K562 (cell line): Measurements from ENCODE around the gene GSTM5. TPM values are rescaled to one million over a fixed set of nuclear protein-coding genes. Genes with fewer than 3 reads are reported as not detected.
"Not testable (repeated sequence)": the region's sequence is repeated elsewhere in the genome, so short reads cannot be mapped to it uniquely, and the experiment has no call there.

ENCODE experiments used
- ATAC-seq: fragments of 200-7000 bp; cut with Tn5 transposase; 3 replicates; pipeline ENCODE4 v1.9.1; 2020; ENCODE audit warnings: moderate library complexity
- BruUV-seq: library from RNA; stranded (reverse); fragments of 400-500 nt; replicated peaks from 2 replicates; lab custom pipeline; 2021; lab: Mats Ljungman, UMichigan
- CTCF ChIA-PET: fragments of 300-600 bp; formaldehyde crosslinking; extraction: SDS; loops from one replicate; lab custom pipeline; 2021; ENCODE audit warnings: low intra/inter-chr PET ratio; lab: Yijun Ruan, JAX
- POLR2A ChIA-PET: fragments of 300-600, 350-650 bp; sonication (Branson Sonifier 250); formaldehyde crosslinking; extraction: SDS; loops from one replicate; lab custom pipeline; 2021; ENCODE audit warnings: antibody characterized with exemption, inconsistent platforms; lab: Yijun Ruan, JAX
- DNase-seq, 4 experiments: peaks; one replicate each; pipeline versions ENCODE4 v3.0.0 to v3.0.0-alpha.2; 2011 to 2018; ENCODE audit warnings: low spot score in 3 of 4, mixed read lengths in 3 of 4; ENCODE audit errors: extremely low read depth in 1 of 4
- FAIRE-seq: peaks from 2 replicates; lab custom pipeline; 2011; peaks lifted over from hg19 to GRCh38; lab: Jason Lieb, UNC
- H2AFZ ChIP-seq: 2 replicates; pipeline ENCODE4 v1.6.0; 2011; ENCODE audit warnings: low read depth, low read length, control low read depth, inconsistent platforms
- H3K27ac ChIP-seq: fragments of 200-600 bp; 3 replicates; pipeline ENCODE4 v1.8.0; 2011; ENCODE audit warnings: low read depth, mild to moderate bottlenecking, control low read depth, inconsistent platforms, low read length, moderate library complexity, mixed read lengths; ENCODE audit errors: extremely low read depth
- H3K27me3 ChIP-seq, 2 experiments: fragments of 300-600 bp in 1 of 2; 2 replicates in 1 of 2; 3 replicates in 1 of 2; pipeline versions ENCODE4 v1.6.0 to v1.8.0; 2011; ENCODE audit warnings: inconsistent platforms in 2 of 2, low read length in 2 of 2, mild to moderate bottlenecking in 1 of 2, mixed read lengths in 1 of 2, moderate library complexity in 1 of 2; ENCODE audit not compliant: control insufficient read depth in 2 of 2, insufficient read depth in 2 of 2
- H3K36me3 ChIP-seq: fragments of 300-600 bp; 3 replicates; pipeline ENCODE4 v1.8.0; 2011; ENCODE audit warnings: mild to moderate bottlenecking, low read length, inconsistent platforms; ENCODE audit not compliant: control insufficient read depth, insufficient read depth
- H3K4me1 ChIP-seq, 2 experiments: fragments of 200-600 bp in 1 of 2; replicated peaks in 1 of 2; 2 replicates in 1 of 2; 3 replicates in 1 of 2; pipeline versions ENCODE4 v1.5.1 to v1.8.0; 2011; ENCODE audit warnings: inconsistent platforms in 2 of 2, low read length in 2 of 2, mild to moderate bottlenecking in 1 of 2, mixed read lengths in 1 of 2, moderate library complexity in 1 of 2; ENCODE audit not compliant: control insufficient read depth in 2 of 2, insufficient read depth in 2 of 2
- H3K4me2 ChIP-seq: 2 replicates; pipeline ENCODE4 v1.6.1; 2011; ENCODE audit warnings: low read length, control low read depth, inconsistent platforms, mixed read lengths; ENCODE audit not compliant: insufficient read depth
- H3K4me3 ChIP-seq: fragments of 200-600 bp; sonication (generic), shearing (Covaris generic); 2 replicates; pipeline ENCODE4 v1.5.1; 2016; ENCODE audit warnings: control low read depth, inconsistent platforms
- H3K79me2 ChIP-seq: fragments of 200-600 bp; 3 replicates; pipeline ENCODE4 v1.8.0; 2011; ENCODE audit warnings: low read length, inconsistent platforms; ENCODE audit not compliant: control insufficient read depth, insufficient read depth
- H3K9ac ChIP-seq, 2 experiments: 2 replicates each; pipeline versions ENCODE4 v1.6.0 to v1.6.1; 2011; ENCODE audit warnings: low read depth in 2 of 2, low read length in 2 of 2, control low read depth in 1 of 2, inconsistent platforms in 1 of 2, mild to moderate bottlenecking in 1 of 2, mixed read lengths in 1 of 2; ENCODE audit not compliant: insufficient read depth in 1 of 2
- H3K9me1 ChIP-seq: one replicate; pipeline ENCODE4 v1.6.0; 2011; ENCODE audit warnings: inconsistent platforms, mild to moderate bottlenecking, low read length, moderate library complexity; ENCODE audit not compliant: control insufficient read depth, insufficient read depth
- H3K9me3 ChIP-seq: replicated peaks from 2 replicates; pipeline ENCODE4 v1.5.1; 2011; ENCODE audit warnings: low read depth, low read length, inconsistent platforms; ENCODE audit not compliant: control insufficient read depth, insufficient read depth
- H4K20me1 ChIP-seq: replicated peaks from 2 replicates; pipeline ENCODE4 v1.6.1; 2011; ENCODE audit warnings: low read length, inconsistent platforms, mixed read lengths; ENCODE audit not compliant: control insufficient read depth, insufficient read depth
- CBX5 ChIP-seq: IDR thresholded peaks from 2 replicates; pipeline ENCODE4 v1.6.1; 2014; ENCODE audit warnings: low read depth, borderline replicate concordance
- CUX1 ChIP-seq: fragments of 200-800 bp; sonication (Bioruptor generic); IDR thresholded peaks from 2 replicates; pipeline ENCODE4 v1.6.1; 2016; ENCODE audit warnings: missing genetic modification characterization, missing compliant biosample characterization
- MITF ChIP-seq: IDR thresholded peaks from 2 replicates; pipeline ENCODE4 v1.6.1; 2014; ENCODE audit warnings: antibody characterized with exemption
- MTF1 ChIP-seq: fragments of 250-450 bp; sonication (Bioruptor Pico); IDR thresholded peaks from 2 replicates; pipeline ENCODE4 v1.9.0; 2021; ENCODE audit warnings: moderate library complexity, mild to moderate bottlenecking, inconsistent platforms, borderline replicate concordance
- PPARD ChIP-seq: fragments of 250-450 bp; sonication (Bioruptor Pico); IDR thresholded peaks from 2 replicates; pipeline ENCODE4 v1.8.0; 2022; ENCODE audit warnings: inconsistent platforms, mild to moderate bottlenecking, moderate library complexity
- RAD21 ChIP-seq, 2 experiments: fragments of 250-450 bp in 1 of 2; fragments of 450-650 bp in 1 of 2; sonication (Bioruptor Pico) in 1 of 2; formaldehyde crosslinking in 1 of 2; IDR thresholded peaks in 1 of 2; conservative IDR thresholded peaks in 1 of 2; 2 replicates each; pipeline versions ENCODE4 v1.4.0 to v1.8.0; 2020 to 2022; ENCODE audit warnings: mild to moderate bottlenecking in 2 of 2, moderate library complexity in 1 of 2
- TRIM24 ChIP-seq, 2 experiments: fragments of 450-650 bp; IDR thresholded peaks; 2 replicates each; pipeline ENCODE4 v1.6.1; 2016
- TRIM28 ChIP-seq: fragments of 450-650 bp; IDR thresholded peaks from 2 replicates; pipeline ENCODE4 v1.6.1; 2017
- ZNF445 ChIP-seq: fragments of 250-450 bp; sonication (Bioruptor Pico); IDR thresholded peaks from 2 replicates; pipeline ENCODE4 v1.4.0; 2020; ENCODE audit warnings: low read depth, mild to moderate bottlenecking, moderate library complexity
- WGBS: fragments of 100-300 bp; shearing (Covaris generic); methylation state at CpG from one replicate; pipeline ENCODE4 v1.1.6; 2016; ENCODE audit warnings: low coverage, mixed read lengths; ENCODE audit not compliant: insufficient coverage; ENCODE audit errors: missing lambda C conversion rate; 5-methylcytosine and 5-hydroxymethylcytosine counted together
- in situ Hi-C: fragments of 300-500 bp; cut with MboI; formaldehyde crosslinking; loops from 4 replicates; pipeline ENCODE4 v1.15.0; 2018; ENCODE audit warnings: inconsistent platforms, mixed read lengths
- intact Hi-C: fragments of 100-400 bp; cut with micrococcal nuclease; formaldehyde crosslinking; loops from 2 replicates; pipeline ENCODE4 v1.14.2; 2022
- polyA plus RNA-seq, 8 experiments: library from polyadenylated mRNA; depleted of rRNA in 4 of 8; stranded (reverse) in 5 of 8; unstranded in 3 of 8; fragments of >200 nt; fragmentation: Nextera tagmentation in 2 of 8; fragmentation: Illumina TruSeq in 1 of 8; extraction: Ambion mirVana in 2 of 8; extraction: Trizol in 1 of 8; gene quantifications; 2 replicates each; pipeline versions ENCODE4 v1.2.1 to v1.2.3, GENCODE V29; 2011 to 2014; ENCODE audit warnings: inconsistent platforms in 1 of 8, missing spikeins in 1 of 8
- total RNA-seq, 7 experiments: library from RNA; depleted of rRNA in 6 of 7; stranded (reverse); fragments of >200 nt in 6 of 7; fragmentation: Illumina TruSeq in 2 of 7; extraction: Trizol in 2 of 7; gene quantifications; 2 replicates each; pipeline versions ENCODE4 v1.2.1 to v1.2.3, GENCODE V29; 2011 to 2021; ENCODE audit warnings: low replicate concordance in 1 of 7

GSTM5 gene
- total and polyA plus RNA-seq, 9 of the 15 experiments (the other 6 are each of a cell fraction or from before 2014, with no cell fraction given) = not detected

- H3K27me3 ChIP-seq, POLR2A ChIA-PET, H3K4me1 ChIP-seq, H3K9me3 ChIP-seq, H4K20me1 ChIP-seq, H3K9ac ChIP-seq, CTCF ChIA-PET, H3K27ac ChIP-seq, BruUV-seq, H3K4me3 ChIP-seq, H3K36me3 ChIP-seq, H3K9me1 ChIP-seq, H3K4me2 ChIP-seq, H2AFZ ChIP-seq, FAIRE-seq, ATAC-seq, in situ Hi-C loops, H3K79me2 ChIP-seq: not testable (repeated sequence)
- peak in 1 of 2 experiments; percentile 30; a peak in 1 of 4 replicates for TF ChIP-seq TRIM24 (IDR thresholded peaks at IDR 0.05)
- peak; percentile 91 for TF ChIP-seq ZNF445 (CRISPR knock-in tag)
- TF ChIP-seq CBX5 = peak; percentile 77; the same call in 1 of the 2 replicates
- TF ChIP-seq TRIM28 = peak; percentile 85
- WGBS = 33% methylated on average over 3 of the region's 3 CpGs
- intact Hi-C loops = loop anchor here (5.0 kb wide), 1 partner anchor 61 kb away; no protein-coding TSS in a partner anchor
- peak in 1 of 4 experiments; percentile 2 for DNase-seq
Observed at GRCh38 chr1:109702940-109703339, 9.1 kb upstream of the GSTM5 start.

- no peaks in the 10 kb centered on the region for H3K4me1 ChIP-seq
- H2AFZ ChIP-seq = no peak overlapping the region
- H3K4me3 ChIP-seq = no peak overlapping the region
- H3K9me1 ChIP-seq = no peaks in the 10 kb centered on the region
- H3K4me2 ChIP-seq = no peak overlapping the region
- H3K9ac ChIP-seq = no peak overlapping the region
- DNase-seq (peak; percentile 2 to 11 (median 6)), FAIRE-seq (no peak), ATAC-seq (no peak)
- no peak overlapping the region for H3K27ac ChIP-seq
- ChIA-PET POLR2A (interaction anchor here (0.6 to 0.8 kb wide), 2 partner anchors 31 to 440 kb away, joined by 3 read pairs; no protein-coding TSS in a partner anchor), CTCF (interaction anchor here (1.6 kb wide), 1 partner anchor 61 kb away, joined by 6 read pairs; no protein-coding TSS in a partner anchor)
- H3K9me3 ChIP-seq = peaks cover 12% of the 10 kb centered on the region
- in situ Hi-C loops (no loop called here), intact Hi-C loops (loop anchor here (5.0 kb wide), 1 partner anchor 62 kb away; no protein-coding TSS in a partner anchor)
- no peaks in the 10 kb centered on the region for H3K36me3 ChIP-seq
- no peaks in the 10 kb centered on the region for H3K79me2 ChIP-seq
- peaks cover 0 to 8% of the 10 kb centered on the region in 2 experiments; a peak in 2 of 5 replicates for H3K27me3 ChIP-seq
- H4K20me1 ChIP-seq = no peaks in the 10 kb centered on the region
- WGBS = 9% methylated on average over 8 of the region's 8 CpGs
- no TSS peak for BruUV-seq
- TF ChIP-seq RAD21 (CRISPR knock-in tag; conservative IDR thresholded peaks at IDR 0.05 in 1 of 2, IDR thresholded peaks at IDR 0.05 in 1 of 2) (peak in 1 of 2 experiments; percentile 25; a peak in 1 of 4 replicates), MITF (no peak), PPARD (no peak), CUX1 (CRISPR knock-in tag) (no peak), MTF1 (no peak)
Observed at GRCh38 chr1:109704173-109704572, 7.9 kb upstream of the GSTM5 start.
